HEK293 (cell line): ENCODE measurements around the gene WDR7.

ENCODE experiments used
- CTCF ChIA-PET: fragments of 350-600 bp; formaldehyde crosslinking; extraction: SDS; loops from one replicate; lab custom pipeline; 2021; ENCODE audit warnings: antibody characterized with exemption; lab: Yijun Ruan, JAX
- POLR2A ChIA-PET: fragments of 300-600 bp; formaldehyde crosslinking; extraction: SDS; loops from one replicate; lab custom pipeline; 2020; ENCODE audit warnings: antibody characterized with exemption, inconsistent platforms; lab: Yijun Ruan, JAX
- H3K27ac ChIP-seq: fragments of 200-500 bp; sonication (Bioruptor generic); 2 replicates; pipeline ENCODE4 v1.5.1; 2014; ENCODE audit warnings: low read depth, low read length, control low read depth, inconsistent platforms; ENCODE audit errors: extremely low read depth
- H3K36me3 ChIP-seq, 2 experiments: fragments of 200-500 bp in 1 of 2; sonication (Bioruptor generic) in 1 of 2; 1 replicate in 1 of 2; 2 replicates in 1 of 2; pipeline ENCODE4 v1.5.1; 2014 to 2017; ENCODE audit warnings: inconsistent platforms in 2 of 2, low read length in 2 of 2; ENCODE audit not compliant: control insufficient read depth in 2 of 2, insufficient read depth in 1 of 2
- H3K4me1 ChIP-seq: fragments of 200-500 bp; sonication (Bioruptor generic); 2 replicates; pipeline ENCODE4 v1.5.1; 2014; ENCODE audit warnings: mild to moderate bottlenecking, low read length, inconsistent platforms; ENCODE audit not compliant: control insufficient read depth, insufficient read depth
- H3K4me3 ChIP-seq: 2 replicates; pipeline ENCODE4 v1.5.1; 2011; ENCODE audit warnings: low read depth, mild to moderate bottlenecking, control low read depth, low read length, moderate library complexity
- H3K9me3 ChIP-seq: fragments of 200-500 bp; sonication (Bioruptor generic); 2 replicates; pipeline ENCODE4 v1.5.1; 2014; ENCODE audit warnings: low read depth, low read length, inconsistent platforms; ENCODE audit not compliant: control insufficient read depth, insufficient read depth
- EGR2 ChIP-seq: fragments of 450-650 bp; formaldehyde crosslinking; IDR thresholded peaks from 2 replicates; pipeline ENCODE4 v1.5.1; 2016; ENCODE audit warnings: low read depth, missing biosample characterization, missing genetic modification characterization
- HOXD13 ChIP-seq: sonication (generic); formaldehyde crosslinking; IDR thresholded peaks from 2 replicates; pipeline ENCODE4 v1.8.0; 2022; ENCODE audit warnings: missing genetic modification reagents, borderline replicate concordance
- KLF17 ChIP-seq: fragments of 450-650 bp; formaldehyde crosslinking; IDR thresholded peaks from 2 replicates; pipeline ENCODE4 v1.5.1; 2016; ENCODE audit warnings: missing biosample characterization, missing genetic modification characterization
- ZBTB17 ChIP-seq: fragments of 450-650 bp; formaldehyde crosslinking; IDR thresholded peaks from 2 replicates; pipeline ENCODE4 v1.5.1; 2016; ENCODE audit warnings: missing biosample characterization, missing genetic modification characterization
- ZFP37 ChIP-seq: fragments of 450-650 bp; formaldehyde crosslinking; IDR thresholded peaks from 2 replicates; pipeline ENCODE4 v1.5.1; 2016; ENCODE audit warnings: missing biosample characterization, missing genetic modification characterization
- ZFP69B ChIP-seq: fragments of 450-650 bp; formaldehyde crosslinking; IDR thresholded peaks from 2 replicates; pipeline ENCODE4 v1.5.1; 2016; ENCODE audit warnings: missing biosample characterization, missing genetic modification characterization
- ZNF211 ChIP-seq: fragments of 450-650 bp; formaldehyde crosslinking; IDR thresholded peaks from 2 replicates; pipeline ENCODE4 v1.5.1; 2016; ENCODE audit warnings: low read depth, missing biosample characterization, missing genetic modification characterization
- ZNF248 ChIP-seq: fragments of 450-650 bp; formaldehyde crosslinking; IDR thresholded peaks from 2 replicates; pipeline ENCODE4 v1.5.1; 2017; ENCODE audit warnings: missing biosample characterization, missing genetic modification characterization
- ZNF292 ChIP-seq: fragments of 450-650 bp; formaldehyde crosslinking; IDR thresholded peaks from 2 replicates; pipeline ENCODE4 v1.5.1; 2016; ENCODE audit warnings: low read depth, missing biosample characterization, missing genetic modification characterization, borderline replicate concordance
- ZNF366 ChIP-seq: fragments of 450-650 bp; formaldehyde crosslinking; conservative IDR thresholded peaks from 2 replicates; pipeline ENCODE4 v1.5.1; 2016; ENCODE audit warnings: missing biosample characterization, missing genetic modification characterization
- ZNF513 ChIP-seq: fragments of 450-650 bp; IDR thresholded peaks from 2 replicates; pipeline ENCODE4 v1.5.1; 2018; ENCODE audit warnings: missing biosample characterization, missing genetic modification characterization
- ZNF549 ChIP-seq: fragments of 450-650 bp; IDR thresholded peaks from 2 replicates; pipeline ENCODE4 v1.5.1; 2018; ENCODE audit warnings: missing biosample characterization, missing genetic modification characterization, mild to moderate bottlenecking, inconsistent platforms, moderate library complexity
- ZNF561 ChIP-seq: fragments of 450-650 bp; IDR thresholded peaks from 2 replicates; pipeline ENCODE4 v1.5.1; 2018; ENCODE audit warnings: missing biosample characterization, missing genetic modification characterization, borderline replicate concordance
- ZNF626 ChIP-seq: fragments of 450-650 bp; sonication (Bioruptor Pico); formaldehyde crosslinking; IDR thresholded peaks from 2 replicates; pipeline ENCODE4 v1.5.1; 2018; ENCODE audit warnings: missing biosample characterization, missing genetic modification characterization, inconsistent platforms
- ZNF660 ChIP-seq: fragments of 450-650 bp; IDR thresholded peaks from 2 replicates; pipeline ENCODE4 v1.5.1; 2018; ENCODE audit warnings: missing biosample characterization, mild to moderate bottlenecking, missing genetic modification characterization
- ZNF707 ChIP-seq: fragments of 450-650 bp; formaldehyde crosslinking; IDR thresholded peaks from 2 replicates; pipeline ENCODE4 v1.5.1; 2016; ENCODE audit warnings: missing biosample characterization, missing genetic modification characterization
- ZNF768 ChIP-seq: fragments of 450-650 bp; formaldehyde crosslinking; IDR thresholded peaks from 2 replicates; pipeline ENCODE4 v1.5.1; 2018; ENCODE audit warnings: missing biosample characterization, mild to moderate bottlenecking, missing genetic modification characterization
- TF ChIP-seq, protein P1 (sequence below): fragments of 450-650 bp; formaldehyde crosslinking; IDR thresholded peaks from 2 replicates; pipeline ENCODE4 v1.5.1; 2016; ENCODE audit warnings: missing biosample characterization, missing genetic modification characterization
- TF ChIP-seq, protein P2 (sequence below): fragments of 450-650 bp; formaldehyde crosslinking; IDR thresholded peaks from 2 replicates; pipeline ENCODE4 v1.5.1; 2017; ENCODE audit warnings: missing biosample characterization, missing genetic modification characterization
- TF ChIP-seq, protein P3 (sequence below): fragments of 450-650 bp; formaldehyde crosslinking; IDR thresholded peaks from 2 replicates; pipeline ENCODE4 v1.5.1; 2017; ENCODE audit warnings: missing biosample characterization, missing genetic modification characterization

WDR7 gene

DNA sequence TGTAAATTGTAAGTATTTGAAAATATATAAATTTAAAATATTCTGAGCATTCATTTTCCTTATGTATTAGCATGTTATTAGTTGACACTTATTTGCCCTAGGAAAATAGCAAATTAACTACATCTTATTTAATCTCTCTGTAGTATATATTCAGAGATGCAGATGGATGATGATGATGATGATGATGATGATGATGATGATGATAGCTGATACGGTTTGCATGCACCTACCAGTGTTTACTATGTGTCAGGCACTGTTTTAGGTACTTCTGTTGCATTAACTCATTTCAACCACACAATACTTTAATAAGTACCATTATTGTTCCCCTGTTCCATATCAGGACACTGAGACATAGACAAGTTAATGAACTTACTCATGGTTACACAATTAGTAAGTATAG is 304.3 kb downstream of the WDR7 start:
- Histone ChIP-seq H3K4me1 (no peaks in the 10 kb centered on the region), H3K27ac (no peak overlapping the region), H3K36me3 (no peaks in the 10 kb centered on the region), H3K9me3 (no peaks in the 10 kb centered on the region), H3K4me3 (no peak overlapping the region)
- ChIA-PET CTCF (interaction anchor here (1.1 kb wide), 2 partner anchors 12 to 167 kb away, joined by 3 read pairs; no protein-coding TSS in a partner anchor), POLR2A (no interaction called here)
- no peak for TF ChIP-seq ZNF248 (tag by site-specific recombination)
- no peak for TF ChIP-seq ZNF660 (tag by site-specific recombination)
- TF ChIP-seq ZNF513 (tag by site-specific recombination), result peak; percentile 86

GRCh38 chr18:56959120-56959519 is 308.0 kb downstream of the WDR7 start:
- CTCF ChIA-PET, result interaction anchor here (0.6 kb wide), 1 partner anchor 126 kb away, joined by 3 read pairs; no protein-coding TSS in a partner anchor
- no peak overlapping the region for H3K27ac ChIP-seq
- POLR2A ChIA-PET, result no interaction called here
- no peak overlapping the region for H3K4me3 ChIP-seq
- H3K36me3 ChIP-seq, result no peaks in the 10 kb centered on the region; a peak in 1 of 3 replicates
- TF ChIP-seq ZNF549 (tag by site-specific recombination) (no peak), EGR2 (no peak), ZFP69B (tag by site-specific recombination) (no peak), ZNF561 (tag by site-specific recombination) (no peak), ZNF626 (no peak), ZFP37 (tag by site-specific recombination) (no peak), ZNF366 (no peak), ZBTB17 (tag by site-specific recombination) (no peak), KLF17 (no peak), ZNF248 (tag by site-specific recombination) (no peak), ZNF211 (tag by site-specific recombination) (no peak), ZNF707 (tag by site-specific recombination) (no peak), ZNF768 (tag by site-specific recombination) (no peak), HOXD13 (CRISPR knock-in tag) (no peak), ZNF292 (tag by site-specific recombination) (no peak)
- TF ChIP-seq, protein P1, sequence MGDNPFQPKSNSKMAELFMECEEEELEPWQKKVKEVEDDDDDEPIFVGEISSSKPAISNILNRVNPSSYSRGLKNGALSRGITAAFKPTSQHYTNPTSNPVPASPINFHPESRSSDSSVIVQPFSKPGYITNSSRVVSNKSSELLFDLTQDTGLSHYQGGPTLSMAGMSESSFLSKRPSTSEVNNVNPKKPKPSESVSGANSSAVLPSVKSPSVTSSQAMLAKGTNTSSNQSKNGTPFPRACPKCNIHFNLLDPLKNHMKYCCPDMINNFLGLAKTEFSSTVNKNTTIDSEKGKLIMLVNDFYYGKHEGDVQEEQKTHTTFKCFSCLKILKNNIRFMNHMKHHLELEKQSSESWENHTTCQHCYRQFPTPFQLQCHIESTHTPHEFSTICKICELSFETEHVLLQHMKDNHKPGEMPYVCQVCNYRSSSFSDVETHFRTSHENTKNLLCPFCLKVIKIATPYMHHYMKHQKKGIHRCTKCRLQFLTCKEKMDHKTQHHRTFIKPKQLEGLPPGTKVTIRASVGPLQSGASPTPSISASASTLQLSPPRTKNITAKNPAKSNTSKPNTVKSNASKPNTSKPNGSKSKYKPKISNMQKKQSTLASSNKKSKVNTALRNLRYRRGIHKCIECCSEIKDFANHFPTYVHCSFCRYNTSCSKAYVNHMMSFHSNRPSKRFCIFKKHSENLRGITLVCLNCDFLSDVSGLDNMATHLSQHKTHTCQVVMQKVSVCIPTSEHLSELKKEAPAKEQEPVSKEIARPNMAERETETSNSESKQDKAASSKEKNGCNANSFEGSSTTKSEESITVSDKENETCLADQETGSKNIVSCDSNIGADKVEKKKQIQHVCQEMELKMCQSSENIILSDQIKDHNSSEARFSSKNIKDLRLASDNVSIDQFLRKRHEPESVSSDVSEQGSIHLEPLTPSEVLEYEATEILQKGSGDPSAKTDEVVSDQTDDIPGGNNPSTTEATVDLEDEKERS, result no peak
- TF ChIP-seq, protein P2, sequence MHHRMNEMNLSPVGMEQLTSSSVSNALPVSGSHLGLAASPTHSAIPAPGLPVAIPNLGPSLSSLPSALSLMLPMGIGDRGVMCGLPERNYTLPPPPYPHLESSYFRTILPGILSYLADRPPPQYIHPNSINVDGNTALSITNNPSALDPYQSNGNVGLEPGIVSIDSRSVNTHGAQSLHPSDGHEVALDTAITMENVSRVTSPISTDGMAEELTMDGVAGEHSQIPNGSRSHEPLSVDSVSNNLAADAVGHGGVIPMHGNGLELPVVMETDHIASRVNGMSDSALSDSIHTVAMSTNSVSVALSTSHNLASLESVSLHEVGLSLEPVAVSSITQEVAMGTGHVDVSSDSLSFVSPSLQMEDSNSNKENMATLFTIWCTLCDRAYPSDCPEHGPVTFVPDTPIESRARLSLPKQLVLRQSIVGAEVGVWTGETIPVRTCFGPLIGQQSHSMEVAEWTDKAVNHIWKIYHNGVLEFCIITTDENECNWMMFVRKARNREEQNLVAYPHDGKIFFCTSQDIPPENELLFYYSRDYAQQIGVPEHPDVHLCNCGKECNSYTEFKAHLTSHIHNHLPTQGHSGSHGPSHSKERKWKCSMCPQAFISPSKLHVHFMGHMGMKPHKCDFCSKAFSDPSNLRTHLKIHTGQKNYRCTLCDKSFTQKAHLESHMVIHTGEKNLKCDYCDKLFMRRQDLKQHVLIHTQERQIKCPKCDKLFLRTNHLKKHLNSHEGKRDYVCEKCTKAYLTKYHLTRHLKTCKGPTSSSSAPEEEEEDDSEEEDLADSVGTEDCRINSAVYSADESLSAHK (tag by site-specific recombination), result no peak
- TF ChIP-seq, protein P3, sequence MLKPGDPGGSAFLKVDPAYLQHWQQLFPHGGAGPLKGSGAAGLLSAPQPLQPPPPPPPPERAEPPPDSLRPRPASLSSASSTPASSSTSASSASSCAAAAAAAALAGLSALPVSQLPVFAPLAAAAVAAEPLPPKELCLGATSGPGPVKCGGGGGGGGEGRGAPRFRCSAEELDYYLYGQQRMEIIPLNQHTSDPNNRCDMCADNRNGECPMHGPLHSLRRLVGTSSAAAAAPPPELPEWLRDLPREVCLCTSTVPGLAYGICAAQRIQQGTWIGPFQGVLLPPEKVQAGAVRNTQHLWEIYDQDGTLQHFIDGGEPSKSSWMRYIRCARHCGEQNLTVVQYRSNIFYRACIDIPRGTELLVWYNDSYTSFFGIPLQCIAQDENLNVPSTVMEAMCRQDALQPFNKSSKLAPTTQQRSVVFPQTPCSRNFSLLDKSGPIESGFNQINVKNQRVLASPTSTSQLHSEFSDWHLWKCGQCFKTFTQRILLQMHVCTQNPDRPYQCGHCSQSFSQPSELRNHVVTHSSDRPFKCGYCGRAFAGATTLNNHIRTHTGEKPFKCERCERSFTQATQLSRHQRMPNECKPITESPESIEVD, result no peak
- no peaks in the 10 kb centered on the region for H3K4me1 ChIP-seq
- no peaks in the 10 kb centered on the region for H3K9me3 ChIP-seq
